ENCODE data around the gene SPRR5. TPM values are rescaled to one million over a fixed set of nuclear protein-coding genes. Genes with fewer than 3 reads are reported as not detected.

The SPRR5 gene
- total RNA-seq, 6 experiments from 2014 or later = not detected

DNA sequence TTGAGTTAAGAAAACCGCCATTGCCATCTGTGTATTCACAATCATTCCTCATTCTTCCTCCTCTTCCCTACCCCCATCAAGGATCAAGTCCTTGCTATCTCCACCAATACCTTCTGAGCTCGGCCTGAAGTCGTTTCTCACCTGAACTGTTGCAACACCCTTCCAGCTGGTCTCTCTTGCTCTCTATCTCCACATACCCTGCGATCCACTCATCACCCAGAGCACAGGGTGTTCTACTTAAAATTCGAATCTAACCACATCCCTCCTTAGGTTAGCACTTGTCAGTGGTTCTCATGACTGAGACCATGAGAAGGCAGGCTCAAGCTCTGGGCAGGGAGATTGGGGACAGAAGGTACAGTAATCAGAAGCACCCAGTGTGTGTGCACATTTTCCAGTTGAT lies 34.1 kb upstream of the SPRR5 start:
- H3K4me1 Mint-ChIP-seq (ENCODE audit: low read depth) = peaks cover 4% of the 10 kb centered on the region; the same call in 1 of the 2 replicates
- TF ChIP-seq, protein P1, sequence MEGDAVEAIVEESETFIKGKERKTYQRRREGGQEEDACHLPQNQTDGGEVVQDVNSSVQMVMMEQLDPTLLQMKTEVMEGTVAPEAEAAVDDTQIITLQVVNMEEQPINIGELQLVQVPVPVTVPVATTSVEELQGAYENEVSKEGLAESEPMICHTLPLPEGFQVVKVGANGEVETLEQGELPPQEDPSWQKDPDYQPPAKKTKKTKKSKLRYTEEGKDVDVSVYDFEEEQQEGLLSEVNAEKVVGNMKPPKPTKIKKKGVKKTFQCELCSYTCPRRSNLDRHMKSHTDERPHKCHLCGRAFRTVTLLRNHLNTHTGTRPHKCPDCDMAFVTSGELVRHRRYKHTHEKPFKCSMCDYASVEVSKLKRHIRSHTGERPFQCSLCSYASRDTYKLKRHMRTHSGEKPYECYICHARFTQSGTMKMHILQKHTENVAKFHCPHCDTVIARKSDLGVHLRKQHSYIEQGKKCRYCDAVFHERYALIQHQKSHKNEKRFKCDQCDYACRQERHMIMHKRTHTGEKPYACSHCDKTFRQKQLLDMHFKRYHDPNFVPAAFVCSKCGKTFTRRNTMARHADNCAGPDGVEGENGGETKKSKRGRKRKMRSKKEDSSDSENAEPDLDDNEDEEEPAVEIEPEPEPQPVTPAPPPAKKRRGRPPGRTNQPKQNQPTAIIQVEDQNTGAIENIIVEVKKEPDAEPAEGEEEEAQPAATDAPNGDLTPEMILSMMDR (IDR thresholded peaks at IDR 0.05) = no peak
- no peak overlapping the region for H3K4me3 Mint-ChIP-seq
- peaks cover 14% of the 10 kb centered on the region for H3K9me3 Mint-ChIP-seq
- no peak for DNase-seq
- H3K27me3 Mint-ChIP-seq (ENCODE audit: insufficient read depth) = peaks cover 11% of the 10 kb centered on the region
- no peak overlapping the region for H3K27ac Mint-ChIP-seq
- H3K36me3 Mint-ChIP-seq (ENCODE audit: low read depth) = peaks cover 7% of the 10 kb centered on the region; the same call in 1 of the 2 replicates

DNA sequence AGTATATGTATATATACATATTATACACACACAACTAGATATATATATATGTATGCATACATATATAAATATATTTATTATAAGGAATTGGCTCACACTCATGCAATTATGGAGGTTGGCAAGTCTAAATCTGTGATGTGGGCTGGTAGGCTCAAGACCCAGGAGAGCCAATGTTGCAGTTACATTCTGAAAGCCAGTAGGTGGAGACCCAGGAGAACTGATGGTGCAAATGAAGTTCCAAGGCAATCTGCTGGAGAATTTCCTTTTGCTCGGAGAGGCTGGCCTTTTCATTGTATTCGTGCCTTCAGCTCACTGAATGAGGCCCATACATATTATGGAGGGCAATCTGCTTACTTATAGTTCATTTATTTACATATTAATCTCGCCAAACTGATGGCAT lies 29.2 kb upstream of the SPRR5 start:
- no peaks in the 10 kb centered on the region for H3K36me3 Mint-ChIP-seq (ENCODE audit: low read depth)
- H3K27ac Mint-ChIP-seq = no peak overlapping the region
- H3K4me3 Mint-ChIP-seq = no peak overlapping the region
- DNase-seq = no peak
- H3K9me3 Mint-ChIP-seq = no peaks in the 10 kb centered on the region; the same call in 1 of the 2 replicates
- no peaks in the 10 kb centered on the region for H3K4me1 Mint-ChIP-seq (ENCODE audit: low read depth)
- TF ChIP-seq, protein P1 (IDR thresholded peaks at IDR 0.05) = no peak
- H3K27me3 Mint-ChIP-seq (ENCODE audit: insufficient read depth) = peaks cover 7% of the 10 kb centered on the region

DNA sequence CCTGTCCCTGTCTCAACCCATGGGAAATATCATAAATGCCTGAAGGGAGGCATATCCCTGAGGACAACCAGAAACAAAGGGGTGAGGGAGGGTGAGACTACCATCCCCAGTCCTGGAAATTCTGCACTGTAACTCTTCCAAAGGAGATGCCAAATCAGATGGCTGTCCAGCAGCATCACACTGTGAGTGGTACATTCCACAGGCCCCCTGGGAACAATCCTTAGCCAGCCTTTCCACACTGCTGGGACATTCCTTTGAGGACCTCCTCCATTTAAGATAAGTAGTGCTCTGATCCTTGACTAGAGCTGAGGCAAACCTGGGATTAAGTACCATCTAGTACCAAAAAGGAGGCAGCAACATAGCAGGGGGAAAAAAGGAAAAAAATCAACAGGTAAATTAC lies 27.9 kb upstream of the SPRR5 start:
- no peaks in the 10 kb centered on the region for H3K4me1 Mint-ChIP-seq (ENCODE audit: low read depth)
- H3K36me3 Mint-ChIP-seq (ENCODE audit: low read depth) = no peaks in the 10 kb centered on the region
- H3K9me3 Mint-ChIP-seq = no peaks in the 10 kb centered on the region; the same call in 1 of the 2 replicates

DNA sequence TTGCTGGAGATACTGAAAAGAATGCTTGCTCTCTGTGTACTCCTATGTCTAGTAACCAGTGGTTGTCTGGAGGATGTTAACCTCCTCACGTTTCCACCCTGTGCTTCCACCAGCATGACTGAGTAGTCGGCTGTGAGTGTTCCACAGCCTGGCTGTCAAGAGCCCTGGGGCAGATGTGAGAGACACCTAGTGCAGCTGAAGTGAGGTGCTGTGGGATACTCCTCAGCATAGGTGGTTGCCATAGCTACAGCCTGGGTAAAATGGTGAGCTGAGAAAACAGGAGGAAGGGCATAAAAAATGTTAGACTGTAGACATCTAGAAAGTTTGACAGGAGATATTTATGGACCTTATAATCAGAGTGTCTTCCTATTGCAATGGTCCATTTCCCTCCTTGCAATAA lies 22.8 kb upstream of the SPRR5 start:
- Mint-ChIP-seq H3K27ac (no peak overlapping the region), H3K4me1 (ENCODE audit: low read depth) (no peaks in the 10 kb centered on the region), H3K36me3 (ENCODE audit: low read depth) (no peaks in the 10 kb centered on the region), H3K9me3 (peaks cover 4% of the 10 kb centered on the region; the same call in 1 of the 2 replicates), H3K27me3 (ENCODE audit: insufficient read depth) (peaks cover under 1% of the 10 kb centered on the region; the same call in 1 of the 2 replicates), H3K4me3 (no peak overlapping the region)
- no peak for DNase-seq
- TF ChIP-seq, protein P1 (IDR thresholded peaks at IDR 0.05) = no peak

More for the DNA sequence above, 27.9 kb upstream of the SPRR5 start:
- DNase-seq = no peak
- H3K4me3 Mint-ChIP-seq = no peak overlapping the region
- TF ChIP-seq, protein P1 (IDR thresholded peaks at IDR 0.05) = no peak
- peaks cover 7% of the 10 kb centered on the region for H3K27me3 Mint-ChIP-seq (ENCODE audit: insufficient read depth)
- H3K27ac Mint-ChIP-seq = no peak overlapping the region

DNA sequence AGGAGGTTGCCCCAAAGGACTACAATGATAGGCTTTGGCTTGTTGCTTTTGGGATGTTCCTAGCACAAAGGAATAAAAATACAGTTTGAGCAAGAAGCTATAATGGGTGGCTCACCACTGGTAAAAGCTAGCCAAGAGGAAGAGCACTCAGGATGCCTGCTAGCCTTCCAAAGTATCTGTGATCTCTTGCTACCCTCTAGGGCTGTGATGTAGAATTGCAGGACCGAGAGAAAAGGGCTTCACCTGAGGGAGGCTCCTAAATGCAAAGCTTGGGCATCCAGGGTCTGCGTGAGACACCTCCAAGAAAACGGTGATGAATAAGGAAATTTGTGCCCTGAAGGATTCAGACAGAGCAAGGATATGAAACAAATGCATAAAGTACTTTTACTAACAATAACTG lies 20.9 kb upstream of the SPRR5 start:
- peaks cover 4% of the 10 kb centered on the region; the same call in 1 of the 2 replicates for H3K9me3 Mint-ChIP-seq
- no peaks in the 10 kb centered on the region; the same call in 1 of the 2 replicates for H3K27me3 Mint-ChIP-seq (ENCODE audit: insufficient read depth)
- H3K27ac Mint-ChIP-seq = no peak overlapping the region
- no peak overlapping the region for H3K4me3 Mint-ChIP-seq
- TF ChIP-seq, protein P1 (IDR thresholded peaks at IDR 0.05) = peak; percentile 73
- peak; percentile 51 for DNase-seq
- H3K36me3 Mint-ChIP-seq (ENCODE audit: low read depth) = no peaks in the 10 kb centered on the region
- no peaks in the 10 kb centered on the region for H3K4me1 Mint-ChIP-seq (ENCODE audit: low read depth)
